Uterus (tissue), 4 donors: Measurements from ENCODE around the gene CPNE4. TPM values are rescaled to one million over a fixed set of nuclear protein-coding genes. Genes with fewer than 3 reads are reported as not detected.

Experiments
- DNase-seq, 2 donors: peaks; one replicate each; pipeline ENCODE4 v3.0.0-alpha.2; 2019 to 2020
- H3K27ac ChIP-seq, 2 donors: fragments of 200-600 bp; sonication (generic); 1 replicate in 1 of 2; 2 replicates in 1 of 2; pipeline ENCODE4 v1.5.1; 2016 to 2018
- H3K27me3 ChIP-seq, 2 donors: fragments of 200-600 bp; sonication (generic); one replicate each; pipeline ENCODE4 v1.5.1; 2018 to 2019; ENCODE audit warnings: control low read depth in 1 of 2
- H3K36me3 ChIP-seq, 2 donors: fragments of 200-600 bp; sonication (generic); one replicate each; pipeline ENCODE4 v1.5.1; 2019; ENCODE audit warnings: control low read depth in 1 of 2
- H3K4me1 ChIP-seq, 2 donors: fragments of 200-600 bp; sonication (generic); one replicate each; pipeline ENCODE4 v1.5.1; 2018 to 2019; ENCODE audit warnings: control low read depth in 1 of 2
- H3K4me3 ChIP-seq, 2 donors: fragments of 200-600 bp; sonication (generic); 1 replicate in 1 of 2; 2 replicates in 1 of 2; pipeline ENCODE4 v1.5.1; 2018 to 2019; ENCODE audit warnings: mild to moderate bottlenecking in 1 of 2
- H3K9me3 ChIP-seq, 2 donors: fragments of 200-600 bp; sonication (generic); one replicate each; pipeline ENCODE4 v1.5.1; 2019; ENCODE audit warnings: control low read depth in 1 of 2
- CTCF ChIP-seq, 4 experiments: fragments of 200-600 bp in 2 of 4; fragments of 450-650 bp in 2 of 4; sonication (generic) in 2 of 4; IDR thresholded peaks; one replicate each; pipeline ENCODE4 v1.5.1; 2016 to 2019; ENCODE audit warnings: antibody characterized with exemption in 4 of 4, mild to moderate bottlenecking in 2 of 4, moderate library complexity in 1 of 4
- POLR2A ChIP-seq, 2 donors: fragments of 450-650 bp; IDR thresholded peaks; one replicate each; pipeline ENCODE4 v1.6.1; 2016; ENCODE audit warnings: antibody characterized with exemption in 2 of 2, mild to moderate bottlenecking in 1 of 2, moderate library complexity in 1 of 2
- intact Hi-C: fragments of 100-400 bp; cut with DNase I; formaldehyde crosslinking; loops from one replicate; pipeline ENCODE4 v1.15.1; 2023; ENCODE audit warnings: low total_unique reads
- total RNA-seq, 4 donors: library from RNA; depleted of rRNA in 3 of 4; stranded (reverse); fragments of >200 nt in 3 of 4; gene quantifications; one replicate each; pipeline versions ENCODE4 v1.1.0 to v1.2.4, GENCODE V29; 2014 to 2023
- donor health status: DM: yes; HTN: yes; CAD: no.

Gene CPNE4
- total RNA-seq, 4 donors from 2014 or later: 0.35 TPM; not detected in 3

GRCh38 chr3:131636266-131636775, 398.5 kb downstream of the CPNE4 start:
- Histone ChIP-seq H3K4me1 (no peaks in the 10 kb centered on the region), H3K4me3 (no peak overlapping the region), H3K9me3 (no peaks in the 10 kb centered on the region), H3K36me3 (no peaks in the 10 kb centered on the region), H3K27ac (no peak overlapping the region), H3K27me3 (no peaks in the 10 kb centered on the region)
- intact Hi-C loops: no loop called here
- DNase-seq: no peak
- TF ChIP-seq POLR2A (IDR thresholded peaks at IDR 0.05): no peak
- no peak for TF ChIP-seq CTCF (IDR thresholded peaks at IDR 0.05)

- H3K9me3 ChIP-seq: no peaks in the 10 kb centered on the region
- no peaks in the 10 kb centered on the region for H3K27me3 ChIP-seq
- TF ChIP-seq POLR2A (IDR thresholded peaks at IDR 0.05) (no peak), CTCF (IDR thresholded peaks at IDR 0.05) (no peak)
- H3K27ac ChIP-seq: no peak overlapping the region
- intact Hi-C loops: no loop called here
- no peaks in the 10 kb centered on the region for H3K36me3 ChIP-seq
- H3K4me1 ChIP-seq: no peaks in the 10 kb centered on the region
- DNase-seq: no peak
- no peak overlapping the region for H3K4me3 ChIP-seq
Observed at GRCh38 chr3:131630807-131631206, 404.0 kb downstream of the CPNE4 start.

GRCh38 chr3:131630097-131630496, 404.7 kb downstream of the CPNE4 start:
- H3K4me3 ChIP-seq: no peak overlapping the region
- no peaks in the 10 kb centered on the region for H3K27me3 ChIP-seq
- TF ChIP-seq CTCF (IDR thresholded peaks at IDR 0.05): no peak
- TF ChIP-seq POLR2A (IDR thresholded peaks at IDR 0.05): no peak
- H3K27ac ChIP-seq: no peak overlapping the region
- H3K36me3 ChIP-seq: no peaks in the 10 kb centered on the region
- no peaks in the 10 kb centered on the region for H3K9me3 ChIP-seq
- DNase-seq: no peak
- intact Hi-C loops: no loop called here
- H3K4me1 ChIP-seq: no peaks in the 10 kb centered on the region

GRCh38 chr3:131623431-131623830, 411.4 kb downstream of the CPNE4 start:
- Histone ChIP-seq H3K4me1 (no peaks in the 10 kb centered on the region), H3K27ac (no peak overlapping the region), H3K27me3 (no peaks in the 10 kb centered on the region), H3K4me3 (no peak overlapping the region), H3K36me3 (no peaks in the 10 kb centered on the region), H3K9me3 (no peaks in the 10 kb centered on the region)
- DNase-seq: no peak
- intact Hi-C loops: no loop called here
- no peak for TF ChIP-seq POLR2A (IDR thresholded peaks at IDR 0.05)
- TF ChIP-seq CTCF (IDR thresholded peaks at IDR 0.05): no peak

GRCh38 chr3:131622726-131623125, 412.1 kb downstream of the CPNE4 start:
- Histone ChIP-seq H3K4me1 (no peaks in the 10 kb centered on the region), H3K9me3 (no peaks in the 10 kb centered on the region), H3K36me3 (no peaks in the 10 kb centered on the region), H3K27me3 (no peaks in the 10 kb centered on the region), H3K4me3 (no peak overlapping the region), H3K27ac (no peak overlapping the region)
- DNase-seq: no peak
- TF ChIP-seq POLR2A (IDR thresholded peaks at IDR 0.05): no peak
- no peak for TF ChIP-seq CTCF (IDR thresholded peaks at IDR 0.05)
- intact Hi-C loops: no loop called here
